D721Med (cell line): ENCODE measurements around the gene TSHR.
"Not testable (repeated sequence)": the region's sequence is repeated elsewhere in the genome, so short reads cannot be mapped to it uniquely, and the experiment has no call there.

Experiments
- DNase-seq: peaks from one replicate; pipeline ENCODE4 v3.0.0; 2011; ENCODE audit warnings: low spot score; ENCODE audit not compliant: insufficient read length
- FAIRE-seq: peaks from 2 replicates; lab custom pipeline; 2011; peaks lifted over from hg19 to GRCh38; lab: Jason Lieb, UNC
- CTCF ChIP-seq: IDR thresholded peaks from 2 replicates; pipeline ENCODE4 v1.5.1; 2012; ENCODE audit warnings: mild to moderate bottlenecking, control low read depth; ENCODE audit not compliant: insufficient read depth; ENCODE audit errors: missing control alignments

TSHR gene

GRCh38 chr14:80948291-80948690, 7.1 kb upstream of the TSHR start:
- TF ChIP-seq CTCF = no peak

GRCh38 chr14:80951491-80951890, 3.9 kb upstream of the TSHR start:
- DNase-seq (no peak), FAIRE-seq (no peak)
- no peak for TF ChIP-seq CTCF

More at GRCh38 chr14:80948291-80948690, 7.1 kb upstream of the TSHR start:
- FAIRE-seq (no peak), DNase-seq (no peak)

GRCh38 chr14:80953211-80953610, 2.2 kb upstream of the TSHR start:
- not testable (repeated sequence) for DNase-seq, FAIRE-seq

GRCh38 chr14:80954687-80955299, 628 bp upstream of the TSHR start:
- no peak for FAIRE-seq
- DNase-seq = peak; percentile 55

GRCh38 chr14:80956102-80956501, 681 bp downstream of the TSHR start:
- TF ChIP-seq CTCF = no peak
- FAIRE-seq (no peak), DNase-seq (no peak)

More at GRCh38 chr14:80954687-80955299, 628 bp upstream of the TSHR start:
- peak; percentile 81 for TF ChIP-seq CTCF

- DNase-seq (no peak), FAIRE-seq (no peak)
- TF ChIP-seq CTCF = no peak
These were observed 1.5 kb downstream of the TSHR start for GRCh38 chr14:80956922-80957321.

GRCh38 chr14:80957613-80958012, 2.2 kb downstream of the TSHR start:
- TF ChIP-seq CTCF = no peak
- DNase-seq (no peak), FAIRE-seq (no peak)
